ENCODE measurements around the gene SRRM3.
A peak's percentile ranks its signal among the peaks of the same experiment; 100 is the strongest.
"Not testable (repeated sequence)": the region's sequence is repeated elsewhere in the genome, so short reads cannot be mapped to it uniquely, and the experiment has no call there.

Gene SRRM3

GRCh38 chr7:76191783-76192240 lies 9.9 kb upstream of the SRRM3 start:
- peak; percentile 10 for DNase-seq

GRCh38 chr7:76193466-76193865 lies 8.2 kb upstream of the SRRM3 start:
- no peak for DNase-seq

GRCh38 chr7:76193883-76194282 lies 7.8 kb upstream of the SRRM3 start:
- DNase-seq, result no peak

- no peak for DNase-seq
These were observed 4.9 kb upstream of the SRRM3 start for GRCh38 chr7:76196786-76197185.

GRCh38 chr7:76198202-76198601 lies 3.5 kb upstream of the SRRM3 start:
- DNase-seq, result no peak

- no peak for DNase-seq
These were observed 952 bp downstream of the SRRM3 start for GRCh38 chr7:76202666-76203030.

- no peak for DNase-seq
These were observed 2.5 kb downstream of the SRRM3 start for GRCh38 chr7:76204147-76204546.

- no peak for DNase-seq
These were observed 4.9 kb downstream of the SRRM3 start for GRCh38 chr7:76206633-76207032.

- DNase-seq, result no peak
These were observed 7.6 kb downstream of the SRRM3 start for GRCh38 chr7:76209310-76209709.

- DNase-seq, result no peak
These were observed 9.5 kb downstream of the SRRM3 start for GRCh38 chr7:76211216-76211615.

GRCh38 chr7:76215349-76215748 lies 13.7 kb downstream of the SRRM3 start:
- not testable (repeated sequence) for DNase-seq

GRCh38 chr7:76216381-76217082 lies 14.8 kb downstream of the SRRM3 start:
- no peak for DNase-seq

- DNase-seq, result no peak
These were observed 16.4 kb downstream of the SRRM3 start for GRCh38 chr7:76217942-76218566.

- peak; percentile 30 for DNase-seq
These were observed 18.7 kb downstream of the SRRM3 start for GRCh38 chr7:76220185-76221057.

GRCh38 chr7:76222333-76222732 lies 20.6 kb downstream of the SRRM3 start:
- DNase-seq, result no peak

- no peak for DNase-seq
These were observed 21.1 kb downstream of the SRRM3 start for GRCh38 chr7:76222839-76223238.

GRCh38 chr7:76223286-76223972 lies 21.7 kb downstream of the SRRM3 start:
- DNase-seq, result no peak

- no peak for DNase-seq
These were observed 23.0 kb downstream of the SRRM3 start for GRCh38 chr7:76224695-76225094.

- no peak for DNase-seq
These were observed 23.7 kb downstream of the SRRM3 start for GRCh38 chr7:76225379-76225778.

- DNase-seq, result no peak
These were observed 24.3 kb downstream of the SRRM3 start for GRCh38 chr7:76225951-76226350.

- not testable (repeated sequence) for DNase-seq
These were observed 25.3 kb downstream of the SRRM3 start for GRCh38 chr7:76226878-76227423.

GRCh38 chr7:76230214-76230613 lies 28.5 kb downstream of the SRRM3 start:
- DNase-seq, result no peak

GRCh38 chr7:76231071-76231470 lies 29.4 kb downstream of the SRRM3 start:
- no peak for DNase-seq
